Hematopoietic multipotent progenitor cell treated with erythropoietin and hydrocortisone succinate and interleukin-3 and kit ligand, for 4 days (in vitro differentiated cells): ENCODE results near the gene CCDC102B.
"Not testable (repeated sequence)": the region's sequence is repeated elsewhere in the genome, so short reads cannot be mapped to it uniquely, and the experiment has no call there.

Source experiments
- DNase-seq: peaks from one replicate; pipeline ENCODE4 v3.0.0-alpha.2; 2015

Gene CCDC102B

DNA sequence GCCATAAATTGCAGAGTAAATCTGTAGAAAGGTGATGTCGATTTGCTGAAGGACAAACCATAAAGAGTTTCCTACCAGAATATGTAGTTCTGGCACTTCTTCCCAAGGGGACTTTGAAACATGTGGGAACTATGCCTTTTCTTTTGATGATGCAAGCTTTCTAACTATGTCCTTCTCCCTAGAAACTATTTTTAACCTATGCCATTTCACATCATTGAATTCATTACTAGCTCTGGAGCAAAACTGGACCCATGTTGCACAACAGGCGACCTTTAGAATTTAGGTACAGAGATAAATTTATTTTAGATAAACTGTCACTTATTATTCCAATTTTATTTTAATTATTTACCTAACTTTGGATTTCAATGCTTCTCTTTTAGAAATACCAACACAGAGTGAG is 186.5 kb downstream of the CCDC102B start:
- DNase-seq: no peak

DNA sequence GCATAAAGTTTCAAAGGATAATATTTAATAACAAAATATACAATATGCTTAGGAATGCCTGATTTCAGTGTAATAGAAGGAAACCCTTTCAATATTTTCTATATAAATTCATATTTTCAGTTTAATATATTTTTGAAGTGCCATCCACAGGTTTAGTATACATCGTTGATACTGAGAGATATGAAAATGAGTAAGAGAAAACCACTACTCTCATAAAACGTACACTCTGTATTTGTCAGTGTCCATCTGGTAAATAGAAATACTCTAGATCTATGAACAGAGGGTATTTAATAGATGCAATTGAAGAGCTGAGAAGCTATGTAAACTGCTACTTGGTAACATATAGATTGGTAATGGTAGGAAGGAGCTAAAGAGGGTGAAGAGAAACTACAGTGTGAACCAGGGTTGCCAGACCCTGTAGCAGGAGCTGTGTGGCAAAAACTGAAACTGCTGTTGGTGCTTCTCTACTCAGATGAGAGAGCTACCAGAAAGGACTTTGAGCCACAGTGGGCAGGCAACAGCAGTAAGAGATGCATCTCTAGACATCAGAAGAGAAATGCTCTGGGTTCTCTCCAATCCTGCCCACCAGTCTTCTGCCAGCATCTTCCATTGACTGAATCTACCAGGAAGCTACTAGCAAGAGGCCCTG is 187.4 kb downstream of the CCDC102B start:
- DNase-seq: no peak

DNA sequence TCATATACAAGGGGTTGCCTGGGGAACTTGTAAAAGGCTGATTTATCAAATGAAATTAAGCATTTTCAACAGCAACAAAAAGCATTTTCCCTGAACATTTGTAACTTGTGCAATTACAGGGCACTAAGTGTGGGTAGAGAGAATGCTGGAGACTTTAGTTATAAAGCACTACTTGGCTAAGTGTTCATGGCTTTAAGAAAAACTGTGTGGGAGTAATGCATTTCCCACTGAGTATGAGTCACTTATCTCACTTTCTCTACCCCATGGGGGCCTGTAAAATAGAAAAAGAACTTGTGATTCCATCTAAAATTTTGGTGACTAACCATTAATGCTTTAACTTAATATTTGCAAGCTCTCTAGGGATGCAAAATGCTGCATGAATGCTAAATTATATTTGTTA is 193.4 kb downstream of the CCDC102B start:
- no peak for DNase-seq

DNA sequence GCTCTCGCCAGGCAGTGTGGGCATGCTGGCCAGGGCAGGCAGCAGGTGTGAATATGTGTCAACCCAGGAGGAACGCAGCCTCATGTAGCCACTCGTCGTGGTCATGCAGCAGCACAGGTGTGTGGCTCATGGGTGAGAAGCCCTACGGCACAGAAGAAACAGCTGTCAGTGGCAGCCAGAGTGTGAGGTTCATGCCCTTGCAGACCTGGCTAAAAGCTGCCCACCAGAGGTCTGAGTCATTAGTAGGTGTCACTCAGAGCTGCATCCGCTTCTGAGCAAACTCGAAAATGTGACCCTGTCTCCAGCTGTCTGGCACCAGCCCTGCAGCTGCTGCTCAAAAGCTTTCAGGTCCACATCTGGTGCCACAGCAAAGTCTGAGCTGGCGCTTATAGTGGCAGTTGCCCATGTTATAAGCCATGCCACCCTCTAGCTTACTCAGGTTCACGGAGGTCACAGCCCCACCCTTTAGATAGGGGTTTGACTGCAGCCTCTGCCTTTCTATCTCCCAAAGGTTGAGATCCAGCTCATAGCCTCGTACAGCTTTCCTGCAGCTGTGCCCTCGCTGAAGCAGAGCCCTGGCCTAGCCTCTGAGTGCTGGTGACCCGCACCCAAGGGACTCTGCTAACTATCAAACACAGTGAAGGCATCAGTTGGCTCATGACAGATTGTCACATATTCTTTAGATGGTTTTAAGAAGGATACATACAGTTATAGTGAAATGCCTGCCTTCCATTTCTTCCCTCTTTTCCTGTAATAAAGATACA is 195.0 kb downstream of the CCDC102B start:
- DNase-seq: no peak

DNA sequence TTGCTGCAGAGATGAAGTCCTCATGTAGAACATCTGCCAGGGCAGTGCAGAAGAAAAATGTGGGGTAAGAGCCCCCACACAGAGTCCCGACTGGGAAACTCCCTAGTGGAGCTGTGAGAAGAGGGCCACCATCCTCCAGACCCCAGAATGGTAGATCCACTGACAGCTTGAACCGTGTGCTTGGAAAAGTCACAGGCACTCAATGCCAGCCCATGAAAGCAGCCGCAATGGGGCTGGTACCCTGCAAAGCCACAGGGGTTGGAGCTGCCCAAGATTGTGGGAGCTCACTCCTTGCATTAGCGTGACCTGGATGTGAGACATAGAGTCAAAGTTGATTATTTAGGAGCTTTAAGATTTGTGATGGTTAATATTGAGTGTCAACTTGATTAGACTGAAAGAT is 197.8 kb downstream of the CCDC102B start:
- DNase-seq: no peak

DNA sequence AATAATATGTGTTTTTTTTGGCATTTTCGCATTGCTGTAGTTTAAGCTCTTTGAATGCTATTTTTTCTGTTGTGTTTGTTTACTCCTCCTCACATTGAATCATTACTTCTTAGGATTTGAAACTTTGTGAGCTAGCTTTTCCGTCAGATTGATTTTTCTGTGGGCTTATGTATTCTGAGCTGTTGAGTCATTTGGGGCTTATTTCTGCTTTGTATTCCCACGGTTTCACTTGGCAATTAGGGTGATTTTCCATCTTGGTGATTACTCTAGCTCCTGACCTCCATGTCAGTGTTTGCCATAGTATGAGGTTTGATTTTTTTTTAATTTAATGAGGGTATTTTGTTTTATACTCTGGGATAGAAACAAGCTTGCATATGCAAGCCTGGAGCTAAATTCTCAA is 200.0 kb downstream of the CCDC102B start:
- no peak for DNase-seq

DNA sequence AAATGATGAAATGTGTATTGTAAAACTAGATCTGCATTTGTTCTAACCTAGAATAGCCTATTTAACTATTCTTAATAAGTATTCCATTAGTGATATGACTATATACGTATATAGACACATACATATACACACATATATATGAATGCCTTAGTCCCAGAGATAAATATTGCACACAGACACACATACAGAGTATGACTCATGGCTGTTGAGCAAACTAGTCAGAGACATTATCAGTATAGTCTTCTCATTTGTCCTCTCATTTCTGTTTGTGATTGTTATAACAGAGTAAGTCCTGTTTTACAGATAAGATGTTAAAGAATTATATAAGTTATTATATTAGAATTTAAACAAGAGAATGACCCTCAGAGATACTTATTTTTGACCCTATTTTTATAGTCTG is 202.5 kb downstream of the CCDC102B start:
- DNase-seq: no peak

DNA sequence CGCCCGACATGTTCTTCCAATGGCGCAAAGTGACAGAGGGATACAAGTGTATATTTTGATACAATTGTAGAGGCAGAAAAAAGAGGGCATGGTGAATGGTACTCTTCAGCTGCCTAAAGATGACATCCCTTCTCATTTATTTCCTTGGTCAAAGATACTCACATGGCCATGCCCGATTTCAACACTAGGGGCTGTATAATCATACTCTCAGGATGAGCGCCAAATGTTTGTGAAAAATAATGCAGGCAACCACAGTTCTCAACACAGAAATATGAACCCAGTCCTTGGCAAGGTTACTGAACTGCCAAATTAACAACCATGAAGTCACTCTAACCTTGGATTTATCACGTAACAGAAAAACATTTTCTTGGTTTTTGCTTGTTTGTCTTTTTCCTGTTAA is 204.4 kb downstream of the CCDC102B start:
- peak; percentile 8 for DNase-seq

DNA sequence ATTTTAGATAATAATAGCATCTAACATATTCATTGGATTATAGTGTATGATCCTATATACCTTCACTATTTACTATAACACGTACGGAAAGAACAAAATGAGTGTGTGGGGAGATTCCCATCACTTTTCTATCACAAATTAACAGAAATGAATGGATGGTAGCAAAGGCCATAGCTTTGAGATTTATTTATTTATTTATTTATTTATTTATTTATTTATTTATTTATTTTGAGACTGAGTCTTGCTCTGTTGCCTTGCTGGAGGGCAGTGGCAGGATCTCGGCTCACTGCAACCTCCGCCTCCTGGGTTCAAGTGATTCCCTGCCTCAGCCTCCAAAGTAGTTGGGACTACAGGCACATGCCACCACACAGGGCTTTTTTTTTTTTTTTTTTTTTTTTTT is 208.3 kb downstream of the CCDC102B start:
- not testable (repeated sequence) for DNase-seq

DNA sequence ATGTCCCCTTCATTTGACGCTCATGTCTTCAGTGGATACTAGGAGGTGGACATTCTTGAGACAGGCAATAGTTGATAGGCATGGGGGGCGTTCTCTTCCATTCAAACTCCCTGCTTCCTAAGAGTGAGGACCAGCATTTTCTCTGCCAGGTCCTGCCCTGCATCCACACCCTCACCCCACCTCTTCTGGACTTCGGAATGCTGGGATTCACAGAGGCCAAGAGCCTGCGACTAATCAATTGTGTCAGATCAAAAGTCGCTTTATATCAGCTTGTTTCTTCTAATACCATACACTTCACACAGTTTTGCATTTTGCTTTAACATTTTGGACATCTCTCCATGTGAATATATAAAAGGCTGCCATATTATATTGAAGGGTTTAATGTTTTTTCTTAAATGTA is 210.7 kb downstream of the CCDC102B start:
- DNase-seq: no peak

DNA sequence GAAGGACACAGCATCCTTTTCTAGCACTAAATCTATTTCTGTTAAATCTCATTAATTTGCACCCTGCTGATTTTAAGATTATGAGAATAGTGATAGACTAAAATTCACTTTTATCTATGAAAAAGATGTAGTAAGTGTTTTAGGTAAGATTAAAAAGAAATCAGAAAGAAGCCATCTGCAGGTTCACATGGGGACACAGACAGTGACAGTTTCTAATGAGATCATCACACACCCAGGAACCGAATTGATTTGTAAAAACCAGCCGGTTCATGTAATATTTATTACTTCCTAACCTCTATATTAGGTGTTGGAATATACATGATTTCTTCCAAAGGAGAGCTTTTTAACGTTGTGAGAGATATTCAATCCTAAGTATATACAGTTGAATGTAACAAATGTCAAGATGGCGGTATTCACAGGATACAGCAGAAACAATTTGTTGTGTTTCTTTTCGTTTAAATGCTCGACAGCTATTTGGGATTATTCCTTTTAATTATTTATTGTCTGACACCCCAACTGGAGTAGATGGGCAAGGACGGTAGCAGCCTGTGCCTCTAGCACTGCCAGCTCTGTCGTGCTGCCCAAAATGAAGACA is 223.4 kb downstream of the CCDC102B start:
- DNase-seq: no peak

DNA sequence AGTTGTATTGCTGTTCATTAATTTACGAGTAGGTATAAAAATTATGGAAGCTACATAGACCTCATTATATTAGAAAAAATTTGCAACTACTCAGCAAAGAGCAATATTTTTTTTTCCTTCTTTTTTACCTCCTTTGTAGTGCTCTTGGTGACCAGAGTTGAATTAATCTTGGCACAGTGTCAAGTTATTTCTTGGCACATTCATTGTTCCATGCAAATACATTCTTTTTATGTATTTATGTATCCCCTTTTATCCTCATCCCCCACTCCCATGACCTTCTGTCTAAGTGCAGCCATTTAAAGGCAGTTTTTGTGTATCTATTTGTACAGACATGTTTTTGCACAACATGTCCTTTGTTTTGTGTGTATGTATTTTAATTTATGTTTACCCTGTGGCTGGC is 224.5 kb downstream of the CCDC102B start:
- no peak for DNase-seq

DNA sequence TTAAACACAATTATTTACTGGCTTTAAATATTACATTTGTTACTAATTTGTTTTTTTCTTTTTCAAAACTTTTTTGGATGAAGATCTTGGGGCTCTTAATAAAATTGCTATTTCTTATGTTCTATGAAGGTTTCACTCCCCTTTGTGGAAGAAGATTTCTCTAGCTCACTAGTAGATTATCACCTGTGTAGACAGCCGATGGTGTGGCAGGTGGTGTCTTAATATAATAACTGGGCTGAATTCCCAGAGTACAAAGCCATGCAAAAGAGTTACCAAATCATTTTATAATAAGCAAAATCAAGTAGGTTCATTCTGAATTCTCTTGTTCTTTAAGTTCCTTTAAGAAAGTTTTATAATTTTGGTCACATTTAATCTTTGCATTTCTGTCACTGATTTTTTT is 233.7 kb downstream of the CCDC102B start:
- DNase-seq: no peak

DNA sequence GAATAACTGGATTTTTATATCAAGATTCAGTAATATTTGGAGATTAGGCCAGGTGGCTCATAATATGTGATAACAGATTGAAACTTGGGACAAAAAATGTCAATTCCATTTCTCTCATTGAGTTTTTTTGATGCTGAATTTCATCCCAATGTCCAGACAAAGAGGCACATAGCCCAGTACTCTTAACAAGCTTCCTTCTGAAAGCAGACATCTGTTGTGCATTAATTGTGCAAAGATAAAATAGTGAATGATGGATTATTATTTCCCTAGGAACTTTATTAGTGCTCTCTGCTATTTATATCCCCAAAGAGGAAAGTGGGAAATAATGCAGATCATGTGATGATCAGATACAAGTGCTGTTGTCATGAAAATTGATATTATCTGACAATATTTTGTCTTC is 234.1 kb downstream of the CCDC102B start:
- DNase-seq: no peak

DNA sequence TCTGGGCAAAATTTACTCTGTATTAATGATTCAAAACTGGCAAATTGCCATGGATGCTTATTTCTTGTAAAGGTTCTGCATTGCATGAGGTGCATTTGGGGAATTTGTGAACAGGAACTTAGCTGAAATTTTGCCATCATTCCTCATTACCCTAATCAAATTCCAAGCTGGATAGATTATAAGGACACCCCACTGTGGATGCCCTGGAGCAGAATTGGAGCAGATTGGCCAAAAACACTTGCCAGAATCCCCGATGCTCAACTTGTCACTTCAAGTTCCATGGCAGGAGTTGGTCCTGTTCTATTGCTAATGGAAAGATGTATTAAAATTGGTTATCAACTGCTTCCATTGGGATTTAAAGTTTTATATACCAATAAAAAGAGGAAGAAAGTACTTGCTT is 237.9 kb downstream of the CCDC102B start:
- DNase-seq: no peak

DNA sequence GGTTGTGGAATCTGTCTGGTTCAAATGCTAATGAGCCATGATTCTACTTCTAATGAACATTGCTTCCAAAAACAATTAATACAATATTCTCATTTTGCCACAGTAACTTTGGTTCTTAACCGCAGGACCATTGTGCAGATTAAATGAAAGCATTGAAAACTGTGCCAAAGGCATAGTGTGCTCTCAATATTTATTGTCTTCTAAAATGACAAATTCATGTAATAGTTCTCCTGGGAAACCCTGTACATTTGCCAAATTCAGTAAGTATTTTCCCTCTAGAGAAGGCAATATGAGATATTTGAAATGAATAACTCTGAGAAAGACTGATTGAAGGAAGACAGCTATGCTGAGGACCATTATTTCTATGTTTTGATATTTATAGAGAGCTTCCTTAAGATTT is 246.3 kb downstream of the CCDC102B start:
- DNase-seq: no peak

DNA sequence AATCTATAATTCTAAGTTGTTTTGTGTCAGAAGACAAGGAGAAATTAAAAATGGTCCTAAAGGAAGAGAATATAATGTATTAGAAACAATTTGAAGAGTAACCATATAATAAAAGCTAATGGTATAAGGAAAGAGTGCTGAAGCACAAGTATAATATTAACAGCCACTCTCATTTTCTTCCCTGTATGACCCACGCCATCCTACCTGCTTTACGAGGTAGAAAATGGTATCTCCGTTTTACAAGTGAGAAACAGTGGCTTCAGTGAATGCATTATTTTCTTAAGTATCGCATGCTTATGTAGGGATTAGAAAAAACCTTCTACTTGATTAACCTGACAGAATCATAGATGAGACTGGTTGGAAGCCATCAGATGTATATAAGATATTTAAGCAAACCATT is 266.2 kb downstream of the CCDC102B start:
- no peak for DNase-seq

DNA sequence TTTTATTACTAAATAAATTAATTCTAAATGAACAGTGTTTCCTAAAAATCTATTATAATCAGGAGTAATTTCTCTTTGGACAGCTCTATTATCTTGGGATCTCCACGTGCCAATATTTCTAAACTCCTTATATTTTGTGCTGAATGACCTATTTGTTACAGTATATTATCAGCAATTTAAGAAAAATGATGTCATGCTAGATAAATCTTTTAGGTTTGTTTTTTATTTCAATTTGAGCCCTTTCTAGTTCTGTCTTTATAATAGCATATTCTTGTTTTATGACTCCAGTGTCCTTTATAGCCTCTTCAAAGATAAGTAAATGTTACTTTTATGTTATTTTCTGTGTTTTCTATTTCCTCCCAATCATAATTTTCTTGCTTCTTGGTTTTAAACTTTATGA is 269.2 kb downstream of the CCDC102B start:
- no peak for DNase-seq

DNA sequence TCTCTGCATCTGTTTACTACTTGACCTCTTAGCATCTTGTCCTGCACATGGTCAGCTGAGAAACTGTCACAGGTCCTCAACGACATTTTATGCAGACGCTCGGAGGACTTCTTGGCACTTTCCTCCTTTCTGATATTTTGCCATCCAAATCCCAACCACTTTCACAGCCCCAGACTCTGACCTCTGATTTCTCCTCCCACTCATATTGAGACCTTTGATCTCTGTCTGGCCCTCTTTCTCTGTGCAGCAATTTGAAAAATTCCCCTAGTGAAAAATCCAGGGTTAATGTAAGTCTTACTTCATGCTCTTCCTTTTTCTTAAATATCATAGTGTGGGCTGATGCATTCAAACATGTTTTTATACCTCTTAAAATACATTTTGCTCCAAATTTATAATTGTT is 273.8 kb downstream of the CCDC102B start:
- no peak for DNase-seq

DNA sequence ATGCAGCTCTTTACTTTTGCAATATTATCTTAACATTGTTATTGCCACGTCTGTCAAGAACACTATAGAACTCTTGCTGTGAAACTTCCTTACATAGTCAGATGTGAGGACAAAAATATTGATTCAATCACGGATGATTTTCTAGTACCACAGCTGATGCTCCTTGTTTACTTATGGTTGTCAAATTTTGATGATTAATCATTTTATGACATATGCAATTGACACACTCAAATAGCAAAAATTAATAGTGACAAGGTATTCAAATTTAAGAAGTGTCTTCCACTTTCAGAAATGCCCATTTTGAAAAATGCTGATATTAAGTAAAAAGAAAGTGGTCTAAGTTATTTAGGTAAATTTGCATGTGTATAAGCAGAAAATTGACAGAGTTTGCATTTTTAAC is 284.0 kb downstream of the CCDC102B start:
- no peak for DNase-seq

DNA sequence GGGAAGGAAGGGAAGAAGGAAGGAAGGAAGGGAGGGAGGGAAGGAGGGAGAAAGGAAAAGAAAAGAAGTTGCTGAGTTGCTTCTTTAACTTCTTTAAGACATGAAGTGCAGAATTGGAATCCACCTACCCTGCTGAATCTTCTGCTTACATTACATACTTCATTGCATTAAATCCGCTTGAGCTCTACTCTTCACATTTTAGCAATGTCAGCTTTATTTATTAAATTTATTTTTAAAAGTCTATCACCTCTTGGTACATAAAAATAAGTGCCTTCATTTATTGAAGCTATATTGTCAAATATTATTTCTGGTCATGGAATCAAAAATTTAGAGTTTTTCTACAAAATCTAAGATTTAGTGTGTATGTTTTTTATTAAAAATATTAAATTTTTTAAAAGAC is 284.6 kb downstream of the CCDC102B start:
- no peak for DNase-seq

DNA sequence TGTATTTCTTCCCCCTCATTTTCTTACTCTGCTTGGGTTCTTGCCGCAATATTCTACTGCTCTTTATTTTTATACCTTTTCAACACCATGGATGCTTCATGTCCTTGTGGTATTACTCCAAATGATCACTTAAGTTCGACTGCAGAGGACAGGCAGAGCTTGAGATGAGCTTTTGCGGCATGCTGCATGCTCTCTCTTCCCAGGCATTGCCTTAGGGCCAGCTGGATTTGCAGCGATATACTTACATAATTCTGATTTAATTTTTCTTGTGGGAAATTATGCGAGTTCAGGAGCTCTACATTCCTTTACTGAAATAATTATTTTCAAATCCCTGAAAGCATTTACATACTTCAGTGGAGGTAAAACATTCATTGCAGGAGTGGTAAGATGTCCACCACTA is 288.1 kb downstream of the CCDC102B start:
- no peak for DNase-seq

DNA sequence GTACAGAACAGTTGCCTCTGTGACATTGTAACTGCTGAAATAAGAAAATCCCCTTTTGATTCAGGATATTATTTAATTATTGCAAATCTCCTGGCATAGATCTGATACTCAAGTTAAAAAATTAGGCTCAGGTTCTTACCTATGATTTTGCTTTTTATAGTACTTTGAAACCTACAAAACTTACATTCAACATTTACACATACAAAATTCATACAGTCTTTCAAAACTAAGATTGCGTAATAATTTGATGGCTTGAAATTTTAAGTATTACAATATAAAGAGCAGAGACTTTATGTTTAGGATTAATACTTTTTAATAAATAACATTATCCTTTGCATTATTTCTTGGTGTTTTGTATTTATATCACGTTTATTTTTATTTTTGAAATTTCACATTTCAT is 291.1 kb downstream of the CCDC102B start:
- DNase-seq: no peak

DNA sequence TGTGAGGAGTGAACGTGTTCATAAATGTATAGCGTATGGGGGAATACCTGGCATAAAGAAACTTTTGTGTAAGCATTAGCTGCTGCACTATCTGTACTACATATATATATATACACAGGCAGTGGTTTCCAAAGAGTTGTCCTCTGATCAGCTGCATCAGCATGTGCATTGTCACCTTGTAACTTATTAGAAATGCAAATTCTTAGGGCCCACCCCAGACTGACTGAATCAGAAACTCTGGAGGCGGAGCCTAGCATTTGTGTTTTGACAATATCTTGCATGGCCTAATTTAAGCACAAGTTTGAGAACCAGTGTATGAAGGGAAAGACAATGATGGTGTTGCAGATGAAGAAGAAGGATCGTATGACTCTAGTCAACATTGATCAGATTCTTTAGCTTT is 299.5 kb downstream of the CCDC102B start:
- DNase-seq: no peak

DNA sequence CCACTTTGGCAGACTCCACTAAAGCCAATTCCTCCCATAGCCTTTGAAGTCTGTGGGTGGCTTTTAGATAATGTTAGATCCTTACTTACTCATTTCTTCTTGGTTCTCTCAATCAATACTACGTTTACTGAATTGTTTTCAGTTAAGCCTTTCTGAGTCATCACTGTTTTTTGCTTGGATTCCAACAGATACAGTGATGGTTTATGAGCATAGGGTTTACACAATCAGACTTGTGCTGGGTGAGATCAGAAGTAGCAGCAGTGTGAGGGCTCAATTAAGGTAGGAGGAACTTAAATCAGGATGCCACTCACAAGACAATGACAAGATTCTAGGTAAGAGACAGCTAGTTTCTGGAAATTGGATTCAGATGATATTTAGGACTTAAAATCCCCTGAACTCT is 305.1 kb downstream of the CCDC102B start:
- no peak for DNase-seq
